ENCODE data around the gene CHD8. TPM values are rescaled to one million over a fixed set of nuclear protein-coding genes. Genes with fewer than 3 reads are reported as not detected.

The CHD8 gene
- total and polyA plus RNA-seq, 10 of the 15 experiments (the other 5 are each of a cell fraction or from before 2014, with no cell fraction given): 20.2 to 79.5 (median 35.5) TPM

DNA sequence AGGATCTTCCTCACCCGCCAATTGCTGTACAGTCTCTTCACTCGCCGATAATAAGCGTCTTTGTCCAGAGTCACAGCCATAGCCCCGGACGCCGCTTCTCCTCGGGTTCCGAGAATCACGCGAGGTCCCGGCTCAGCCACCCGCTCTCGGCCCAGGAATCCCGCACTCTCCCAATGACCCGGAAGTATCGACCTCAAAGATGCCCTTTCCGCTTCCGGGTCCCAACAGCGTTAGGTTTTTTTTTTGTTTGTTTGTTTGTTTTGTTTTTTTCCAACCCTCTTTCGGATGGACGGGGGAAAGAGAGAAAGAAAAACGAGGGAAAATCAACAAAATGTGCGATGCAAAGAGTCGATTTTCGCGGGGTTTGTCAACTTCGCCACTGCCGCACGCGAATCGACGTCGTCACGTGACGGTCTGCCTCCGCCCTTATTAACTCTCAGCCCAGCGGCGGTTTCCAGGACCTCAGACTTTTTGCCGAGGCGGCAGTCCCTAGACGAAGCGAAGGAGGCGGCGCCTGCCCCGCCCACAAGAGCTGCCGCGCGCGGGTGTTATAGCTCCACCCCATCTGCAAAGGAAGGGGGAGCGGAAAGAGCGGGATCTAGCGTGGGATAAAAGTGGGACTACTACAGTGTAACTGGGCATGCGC, 72.0 kb downstream of the CHD8 start, which contains the start of gene SUPT16H (continued):
- TF ChIP-seq, protein P1, sequence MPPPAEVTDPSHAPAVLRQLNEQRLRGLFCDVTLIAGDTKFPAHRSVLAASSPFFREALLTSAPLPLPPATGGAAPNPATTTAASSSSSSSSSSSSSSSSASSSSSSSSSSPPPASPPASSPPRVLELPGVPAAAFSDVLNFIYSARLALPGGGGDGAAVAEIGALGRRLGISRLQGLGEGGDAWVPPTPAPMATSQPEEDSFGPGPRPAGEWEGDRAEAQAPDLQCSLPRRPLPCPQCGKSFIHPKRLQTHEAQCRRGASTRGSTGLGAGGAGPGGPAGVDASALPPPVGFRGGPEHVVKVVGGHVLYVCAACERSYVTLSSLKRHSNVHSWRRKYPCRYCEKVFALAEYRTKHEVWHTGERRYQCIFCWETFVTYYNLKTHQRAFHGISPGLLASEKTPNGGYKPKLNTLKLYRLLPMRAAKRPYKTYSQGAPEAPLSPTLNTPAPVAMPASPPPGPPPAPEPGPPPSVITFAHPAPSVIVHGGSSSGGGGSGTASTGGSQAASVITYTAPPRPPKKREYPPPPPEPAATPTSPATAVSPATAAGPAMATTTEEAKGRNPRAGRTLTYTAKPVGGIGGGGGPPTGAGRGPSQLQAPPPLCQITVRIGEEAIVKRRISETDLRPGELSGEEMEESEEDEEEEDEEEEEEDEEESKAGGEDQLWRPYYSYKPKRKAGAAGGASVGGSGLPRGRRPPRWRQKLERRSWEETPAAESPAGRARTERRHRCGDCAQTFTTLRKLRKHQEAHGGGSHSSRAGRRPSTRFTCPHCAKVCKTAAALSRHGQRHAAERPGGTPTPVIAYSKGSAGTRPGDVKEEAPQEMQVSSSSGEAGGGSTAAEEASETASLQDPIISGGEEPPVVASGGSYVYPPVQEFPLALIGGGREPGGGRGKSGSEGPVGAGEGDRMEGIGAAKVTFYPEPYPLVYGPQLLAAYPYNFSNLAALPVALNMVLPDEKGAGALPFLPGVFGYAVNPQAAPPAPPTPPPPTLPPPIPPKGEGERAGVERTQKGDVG (CRISPR knock-in tag; IDR thresholded peaks at IDR 0.05): no peak
- no peak for TF ChIP-seq FOXK2 (IDR thresholded peaks at IDR 0.05)
- TF ChIP-seq, protein P2, sequence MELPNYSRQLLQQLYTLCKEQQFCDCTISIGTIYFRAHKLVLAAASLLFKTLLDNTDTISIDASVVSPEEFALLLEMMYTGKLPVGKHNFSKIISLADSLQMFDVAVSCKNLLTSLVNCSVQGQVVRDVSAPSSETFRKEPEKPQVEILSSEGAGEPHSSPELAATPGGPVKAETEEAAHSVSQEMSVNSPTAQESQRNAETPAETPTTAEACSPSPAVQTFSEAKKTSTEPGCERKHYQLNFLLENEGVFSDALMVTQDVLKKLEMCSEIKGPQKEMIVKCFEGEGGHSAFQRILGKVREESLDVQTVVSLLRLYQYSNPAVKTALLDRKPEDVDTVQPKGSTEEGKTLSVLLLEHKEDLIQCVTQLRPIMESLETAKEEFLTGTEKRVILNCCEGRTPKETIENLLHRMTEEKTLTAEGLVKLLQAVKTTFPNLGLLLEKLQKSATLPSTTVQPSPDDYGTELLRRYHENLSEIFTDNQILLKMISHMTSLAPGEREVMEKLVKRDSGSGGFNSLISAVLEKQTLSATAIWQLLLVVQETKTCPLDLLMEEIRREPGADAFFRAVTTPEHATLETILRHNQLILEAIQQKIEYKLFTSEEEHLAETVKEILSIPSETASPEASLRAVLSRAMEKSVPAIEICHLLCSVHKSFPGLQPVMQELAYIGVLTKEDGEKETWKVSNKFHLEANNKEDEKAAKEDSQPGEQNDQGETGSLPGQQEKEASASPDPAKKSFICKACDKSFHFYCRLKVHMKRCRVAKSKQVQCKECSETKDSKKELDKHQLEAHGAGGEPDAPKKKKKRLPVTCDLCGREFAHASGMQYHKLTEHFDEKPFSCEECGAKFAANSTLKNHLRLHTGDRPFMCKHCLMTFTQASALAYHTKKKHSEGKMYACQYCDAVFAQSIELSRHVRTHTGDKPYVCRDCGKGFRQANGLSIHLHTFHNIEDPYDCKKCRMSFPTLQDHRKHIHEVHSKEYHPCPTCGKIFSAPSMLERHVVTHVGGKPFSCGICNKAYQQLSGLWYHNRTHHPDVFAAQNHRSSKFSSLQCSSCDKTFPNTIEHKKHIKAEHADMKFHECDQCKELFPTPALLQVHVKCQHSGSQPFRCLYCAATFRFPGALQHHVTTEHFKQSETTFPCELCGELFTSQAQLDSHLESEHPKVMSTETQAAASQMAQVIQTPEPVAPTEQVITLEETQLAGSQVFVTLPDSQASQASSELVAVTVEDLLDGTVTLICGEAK (IDR thresholded peaks at IDR 0.05; ENCODE audit: borderline replicate concordance): peak; percentile 97
- TF ChIP-seq, protein P3, sequence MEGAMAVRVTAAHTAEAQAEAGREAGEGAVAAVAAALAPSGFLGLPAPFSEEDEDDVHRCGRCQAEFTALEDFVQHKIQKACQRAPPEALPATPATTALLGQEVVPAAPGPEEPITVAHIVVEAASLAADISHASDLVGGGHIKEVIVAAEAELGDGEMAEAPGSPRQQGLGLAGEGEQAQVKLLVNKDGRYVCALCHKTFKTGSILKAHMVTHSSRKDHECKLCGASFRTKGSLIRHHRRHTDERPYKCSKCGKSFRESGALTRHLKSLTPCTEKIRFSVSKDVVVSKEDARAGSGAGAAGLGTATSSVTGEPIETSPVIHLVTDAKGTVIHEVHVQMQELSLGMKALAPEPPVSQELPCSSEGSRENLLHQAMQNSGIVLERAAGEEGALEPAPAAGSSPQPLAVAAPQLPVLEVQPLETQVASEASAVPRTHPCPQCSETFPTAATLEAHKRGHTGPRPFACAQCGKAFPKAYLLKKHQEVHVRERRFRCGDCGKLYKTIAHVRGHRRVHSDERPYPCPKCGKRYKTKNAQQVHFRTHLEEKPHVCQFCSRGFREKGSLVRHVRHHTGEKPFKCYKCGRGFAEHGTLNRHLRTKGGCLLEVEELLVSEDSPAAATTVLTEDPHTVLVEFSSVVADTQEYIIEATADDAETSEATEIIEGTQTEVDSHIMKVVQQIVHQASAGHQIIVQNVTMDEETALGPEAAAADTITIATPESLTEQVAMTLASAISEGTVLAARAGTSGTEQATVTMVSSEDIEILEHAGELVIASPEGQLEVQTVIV (IDR thresholded peaks at IDR 0.05; ENCODE audit: borderline replicate concordance, partially characterized antibody): peak; percentile 74
- TF ChIP-seq WRNIP1 (IDR thresholded peaks at IDR 0.05; ENCODE audit: borderline replicate concordance, low read depth, low read length): no peak
- TF ChIP-seq, protein P4, sequence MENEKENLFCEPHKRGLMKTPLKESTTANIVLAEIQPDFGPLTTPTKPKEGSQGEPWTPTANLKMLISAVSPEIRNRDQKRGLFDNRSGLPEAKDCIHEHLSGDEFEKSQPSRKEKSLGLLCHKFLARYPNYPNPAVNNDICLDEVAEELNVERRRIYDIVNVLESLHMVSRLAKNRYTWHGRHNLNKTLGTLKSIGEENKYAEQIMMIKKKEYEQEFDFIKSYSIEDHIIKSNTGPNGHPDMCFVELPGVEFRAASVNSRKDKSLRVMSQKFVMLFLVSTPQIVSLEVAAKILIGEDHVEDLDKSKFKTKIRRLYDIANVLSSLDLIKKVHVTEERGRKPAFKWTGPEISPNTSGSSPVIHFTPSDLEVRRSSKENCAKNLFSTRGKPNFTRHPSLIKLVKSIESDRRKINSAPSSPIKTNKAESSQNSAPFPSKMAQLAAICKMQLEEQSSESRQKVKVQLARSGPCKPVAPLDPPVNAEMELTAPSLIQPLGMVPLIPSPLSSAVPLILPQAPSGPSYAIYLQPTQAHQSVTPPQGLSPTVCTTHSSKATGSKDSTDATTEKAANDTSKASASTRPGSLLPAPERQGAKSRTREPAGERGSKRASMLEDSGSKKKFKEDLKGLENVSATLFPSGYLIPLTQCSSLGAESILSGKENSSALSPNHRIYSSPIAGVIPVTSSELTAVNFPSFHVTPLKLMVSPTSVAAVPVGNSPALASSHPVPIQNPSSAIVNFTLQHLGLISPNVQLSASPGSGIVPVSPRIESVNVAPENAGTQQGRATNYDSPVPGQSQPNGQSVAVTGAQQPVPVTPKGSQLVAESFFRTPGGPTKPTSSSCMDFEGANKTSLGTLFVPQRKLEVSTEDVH (IDR thresholded peaks at IDR 0.05; ENCODE audit: low read depth, partially characterized antibody): peak; percentile 97
- no peak for TF ChIP-seq NFYA (IDR thresholded peaks at IDR 0.05; ENCODE audit: borderline replicate concordance, low read depth, low read length)
- no peak for TF ChIP-seq TCF3 (IDR thresholded peaks at IDR 0.05; ENCODE audit: borderline replicate concordance, insufficient read depth, low read depth, low read length)
- no peak for TF ChIP-seq CHD4 (IDR thresholded peaks at IDR 0.05)
- TF ChIP-seq, protein P5, sequence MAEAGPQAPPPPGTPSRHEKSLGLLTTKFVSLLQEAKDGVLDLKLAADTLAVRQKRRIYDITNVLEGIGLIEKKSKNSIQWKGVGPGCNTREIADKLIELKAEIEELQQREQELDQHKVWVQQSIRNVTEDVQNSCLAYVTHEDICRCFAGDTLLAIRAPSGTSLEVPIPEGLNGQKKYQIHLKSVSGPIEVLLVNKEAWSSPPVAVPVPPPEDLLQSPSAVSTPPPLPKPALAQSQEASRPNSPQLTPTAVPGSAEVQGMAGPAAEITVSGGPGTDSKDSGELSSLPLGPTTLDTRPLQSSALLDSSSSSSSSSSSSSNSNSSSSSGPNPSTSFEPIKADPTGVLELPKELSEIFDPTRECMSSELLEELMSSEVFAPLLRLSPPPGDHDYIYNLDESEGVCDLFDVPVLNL (IDR thresholded peaks at IDR 0.05; ENCODE audit: low read depth, low read length): peak; percentile 70
- no peak; the same call in 1 of the 2 replicates for TF ChIP-seq PAX5 (IDR thresholded peaks at IDR 0.05; ENCODE audit: borderline replicate concordance, low read depth, low read length)
- peak; percentile 57; the same call in 1 of the 2 replicates for TF ChIP-seq RUNX3 (IDR thresholded peaks at IDR 0.05; ENCODE audit: low read length)

All from GM12878 (cell line).